HT1080 (cell line): ENCODE measurements around the gene CPO. TPM values are rescaled to one million over a fixed set of nuclear protein-coding genes. Genes with fewer than 3 reads are reported as not detected.
A peak's percentile ranks its signal among the peaks of the same experiment; 100 is the strongest.

Experiments
- DNase-seq: peaks from one replicate; pipeline ENCODE4 v3.0.0-alpha.2; 2015; ENCODE audit warnings: low read depth
- total RNA-seq: library from RNA; depleted of rRNA; stranded (reverse); fragments of >200 nt; shearing (Covaris generic); gene quantifications from 2 replicates; pipeline ENCODE4 v1.2.3, GENCODE V29; 2014; rRNA removed

Gene CPO
- total RNA-seq, 1 experiment from 2014 or later = not detected

DNA sequence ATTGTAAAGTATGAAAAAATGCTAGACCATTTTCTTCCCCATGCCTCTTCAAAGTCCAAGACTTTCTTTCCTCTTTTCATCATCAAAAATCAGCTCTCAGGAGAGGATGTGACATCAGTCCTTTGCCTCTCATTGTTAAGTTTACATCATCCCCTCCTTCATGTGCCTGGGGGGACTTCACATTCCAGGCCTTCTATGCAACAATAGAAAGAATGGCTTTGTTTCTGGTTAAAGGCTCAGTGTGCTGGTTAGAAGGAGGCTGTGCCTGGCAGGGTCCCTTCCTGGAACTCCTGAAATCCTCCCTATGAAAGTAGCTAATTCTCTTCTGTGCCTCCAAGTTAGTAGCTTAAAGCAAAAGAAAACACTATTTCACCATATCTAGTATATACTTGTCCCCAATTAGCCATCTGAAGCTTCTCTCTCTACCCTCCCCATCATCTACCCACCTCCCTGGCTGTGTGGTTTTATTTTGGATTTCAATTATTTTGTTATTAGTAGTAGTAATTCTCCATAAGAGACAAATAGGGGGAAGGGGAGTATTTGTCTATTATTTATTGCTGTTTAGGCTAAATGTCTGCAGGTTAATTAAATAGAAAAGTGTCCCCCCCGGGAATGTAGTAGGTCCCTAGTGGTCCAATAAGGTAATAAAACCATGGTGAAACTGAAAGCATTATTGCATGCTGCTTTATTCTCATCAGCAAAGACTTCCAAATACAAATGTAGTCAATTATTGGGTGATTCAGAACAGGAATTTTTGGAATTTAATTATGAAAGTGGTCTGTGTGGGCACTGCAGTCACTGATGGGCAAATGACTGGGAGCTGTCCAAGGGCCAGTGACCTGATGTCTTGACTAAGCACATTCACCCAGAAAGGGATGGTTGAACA lies 69.0 kb downstream of the CPO start:
- DNase-seq = peak; percentile 53

DNA sequence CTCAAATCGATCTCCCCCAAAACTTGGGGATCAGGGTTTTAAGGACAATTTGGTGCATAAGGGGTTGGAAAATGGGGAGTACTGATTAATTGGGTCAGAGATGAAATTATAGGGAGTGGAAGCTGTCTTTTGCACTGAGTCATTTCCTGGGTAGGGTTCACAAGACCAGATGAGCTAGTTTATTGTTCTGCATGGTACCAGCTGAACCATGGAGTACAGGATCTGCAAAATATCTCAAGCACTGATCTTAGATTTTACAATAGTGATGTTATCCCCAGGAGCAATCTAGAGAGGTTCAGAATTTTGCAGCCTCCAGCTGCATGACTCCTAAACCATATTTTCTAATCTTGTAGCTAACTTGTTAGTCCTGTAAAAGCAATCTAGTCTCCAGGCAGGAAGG lies 73.1 kb downstream of the CPO start:
- peak; percentile 58 for DNase-seq

DNA sequence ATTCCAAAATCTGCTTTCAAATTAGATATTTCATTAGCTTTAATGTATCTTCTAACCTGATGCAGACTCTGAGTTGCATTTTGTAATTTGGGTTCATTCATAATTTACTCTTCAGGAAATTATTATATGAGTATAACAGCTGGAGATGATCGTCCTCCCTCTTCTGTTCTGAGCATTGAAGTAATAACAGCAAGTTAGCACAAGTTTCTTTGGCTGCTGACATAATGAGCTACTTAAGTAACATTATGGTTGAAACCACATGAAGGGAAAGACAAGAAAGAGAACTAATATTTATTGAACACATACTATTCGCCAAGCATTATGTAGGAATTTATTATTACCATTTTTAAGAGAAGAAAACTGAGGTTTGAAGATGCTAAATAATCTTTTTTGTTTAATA lies 75.1 kb downstream of the CPO start:
- no peak for DNase-seq

DNA sequence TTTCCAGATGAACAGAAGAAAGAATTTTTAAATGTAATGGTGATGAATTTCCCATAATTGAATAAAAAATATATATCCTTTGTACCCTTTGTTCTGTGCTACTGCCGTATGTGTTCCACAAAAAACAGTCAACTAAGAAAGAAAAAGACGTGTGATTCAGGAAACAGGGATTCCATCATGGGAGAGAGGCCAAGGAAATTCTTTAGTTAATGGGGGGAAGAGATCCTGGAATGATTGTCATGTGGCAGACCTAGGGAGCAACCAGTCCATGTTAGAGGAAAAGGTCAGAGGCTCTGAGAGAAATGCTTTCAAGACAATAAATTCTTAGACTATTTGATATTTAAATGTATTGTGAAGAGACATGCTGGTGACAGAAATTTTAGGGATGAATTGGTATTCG lies 76.6 kb downstream of the CPO start:
- DNase-seq = no peak

Other genes with a start within 250 kb of the CPO start
- not detected in 2 replicates for gene DYTN, start 221.1 kb upstream of the CPO start, total RNA-seq
- 0.29 and 1.1 TPM in 2 replicates for gene MDH1B, start 174.2 kb upstream of the CPO start, total RNA-seq
- gene FASTKD2, start 173.9 kb upstream of the CPO start, total RNA-seq = 47.1 and 48.0 TPM in 2 replicates
- 16.5 and 28.9 TPM in 2 replicates for gene KLF7, start 226.4 kb downstream of the CPO start, total RNA-seq